Testis (tissue), 2 donors: ENCODE results near the gene RASA3.

Experiments used
- CTCF ChIP-seq, 3 experiments: fragments of 450-650 bp in 2 of 3; fragments of 200-600 bp in 1 of 3; sonication (generic) in 1 of 3; IDR thresholded peaks; one replicate each; pipeline ENCODE4 v1.5.1; 2016 to 2019; ENCODE audit warnings: antibody characterized with exemption in 3 of 3, mild to moderate bottlenecking in 2 of 3, moderate library complexity in 1 of 3
- POLR2A ChIP-seq: fragments of 450-650 bp; IDR thresholded peaks from one replicate; pipeline ENCODE4 v1.6.1; 2017; ENCODE audit warnings: antibody characterized with exemption, mild to moderate bottlenecking, moderate library complexity

GRCh38 chr13:113939129-113939943 lies 193.1 kb downstream of the RASA3 start:
- TF ChIP-seq CTCF (IDR thresholded peaks at IDR 0.05) (no peak), POLR2A (no peak)
